GM12892 (cell line): ENCODE results near the gene SLC25A45.

Experiments
- DNase-seq: peaks from one replicate; pipeline ENCODE4 v3.0.0; 2011; ENCODE audit not compliant: insufficient read length
- FAIRE-seq: peaks from 2 replicates; lab custom pipeline; 2011; peaks lifted over from hg19 to GRCh38; lab: Jason Lieb, UNC
- POLR2A ChIP-seq: IDR thresholded peaks from 2 replicates; pipeline ENCODE4 v1.6.1; 2011; ENCODE audit warnings: low read depth, low read length, control low read depth
- POLR2AphosphoS5 ChIP-seq: IDR thresholded peaks from 2 replicates; pipeline ENCODE4 v1.6.1; 2011; ENCODE audit warnings: low read depth, low read length, control low read depth
- TAF1 ChIP-seq: IDR thresholded peaks from 2 replicates; pipeline ENCODE4 v1.6.1; 2011; ENCODE audit warnings: low read depth, mild to moderate bottlenecking, control low read depth, low read length, borderline replicate concordance

Gene SLC25A45

GRCh38 chr11:65378208-65378927 lies 4.1 kb downstream of the SLC25A45 start:
- no peak for TF ChIP-seq POLR2AphosphoS5
- no peak for TF ChIP-seq POLR2A
- TF ChIP-seq TAF1: no peak
- FAIRE-seq: no peak
- no peak for DNase-seq

- TF ChIP-seq TAF1 (no peak), POLR2AphosphoS5 (no peak), POLR2A (no peak)
- FAIRE-seq (no peak), DNase-seq (no peak)
Observed at GRCh38 chr11:65377777-65378176, 4.7 kb downstream of the SLC25A45 start.

GRCh38 chr11:65377036-65377435 lies 5.4 kb downstream of the SLC25A45 start:
- TF ChIP-seq TAF1: no peak
- TF ChIP-seq POLR2AphosphoS5: no peak
- no peak for TF ChIP-seq POLR2A
- FAIRE-seq: no peak
- no peak for DNase-seq

GRCh38 chr11:65376138-65376713 lies 6.2 kb downstream of the SLC25A45 start:
- DNase-seq (no peak), FAIRE-seq (no peak)
- TF ChIP-seq POLR2AphosphoS5 (no peak), POLR2A (no peak), TAF1 (no peak)

- DNase-seq: no peak
- no peak for FAIRE-seq
- TF ChIP-seq POLR2A: no peak
- TF ChIP-seq POLR2AphosphoS5: no peak
- no peak for TF ChIP-seq TAF1
Observed at GRCh38 chr11:65375012-65375411, 7.4 kb downstream of the SLC25A45 start.

GRCh38 chr11:65373839-65374580 lies 8.4 kb downstream of the SLC25A45 start:
- TF ChIP-seq POLR2A (no peak), TAF1 (no peak), POLR2AphosphoS5 (no peak)
- DNase-seq: no peak
- FAIRE-seq: peak; percentile 5

- DNase-seq (no peak), FAIRE-seq (no peak)
- TF ChIP-seq POLR2A (no peak), POLR2AphosphoS5 (no peak), TAF1 (no peak)
Observed at GRCh38 chr11:65370659-65371049, 11.8 kb downstream of the SLC25A45 start.

- TF ChIP-seq POLR2AphosphoS5 (no peak), TAF1 (no peak), POLR2A (no peak)
- DNase-seq (no peak), FAIRE-seq (no peak)
Observed at GRCh38 chr11:65366340-65366773, 16.1 kb downstream of the SLC25A45 start.

GRCh38 chr11:65363770-65364169 lies 18.7 kb downstream of the SLC25A45 start:
- no peak for FAIRE-seq
- DNase-seq: no peak
- TF ChIP-seq POLR2AphosphoS5: no peak
- no peak for TF ChIP-seq TAF1
- TF ChIP-seq POLR2A: no peak

GRCh38 chr11:65362966-65363365 lies 19.5 kb downstream of the SLC25A45 start:
- TF ChIP-seq TAF1: no peak
- TF ChIP-seq POLR2AphosphoS5: no peak
- no peak for TF ChIP-seq POLR2A
- DNase-seq (no peak), FAIRE-seq (no peak)

GRCh38 chr11:65362320-65362931 lies 20.0 kb downstream of the SLC25A45 start:
- TF ChIP-seq POLR2AphosphoS5: no peak
- no peak for TF ChIP-seq POLR2A
- TF ChIP-seq TAF1: no peak
- no peak for DNase-seq
- no peak for FAIRE-seq
